Tibial nerve (tissue), 4 donors: ENCODE measurements around the gene TBC1D2B.
"Not testable (repeated sequence)": the region's sequence is repeated elsewhere in the genome, so short reads cannot be mapped to it uniquely, and the experiment has no call there.

Source experiments
- EP300 ChIP-seq, 2 donors: sonication (generic); formaldehyde crosslinking; IDR thresholded peaks; one replicate each; pipeline ENCODE4 v1.6.1; 2017; ENCODE audit warnings: antibody characterized with exemption in 2 of 2, mild to moderate bottlenecking in 1 of 2
- POLR2A ChIP-seq, 2 donors: fragments of 450-650 bp; IDR thresholded peaks; one replicate each; pipeline ENCODE4 v1.6.1; 2017; ENCODE audit warnings: antibody characterized with exemption in 2 of 2, mild to moderate bottlenecking in 2 of 2, moderate library complexity in 2 of 2
- TF ChIP-seq, protein P1 (sequence below), 5 experiments: fragments of 200-600 bp in 3 of 5; fragments of 450-650 bp in 2 of 5; sonication (generic) in 3 of 5; IDR thresholded peaks; one replicate each; pipeline ENCODE4 v1.5.1; 2016 to 2019; ENCODE audit warnings: antibody characterized with exemption in 5 of 5, mild to moderate bottlenecking in 3 of 5, moderate library complexity in 2 of 5

DNA sequence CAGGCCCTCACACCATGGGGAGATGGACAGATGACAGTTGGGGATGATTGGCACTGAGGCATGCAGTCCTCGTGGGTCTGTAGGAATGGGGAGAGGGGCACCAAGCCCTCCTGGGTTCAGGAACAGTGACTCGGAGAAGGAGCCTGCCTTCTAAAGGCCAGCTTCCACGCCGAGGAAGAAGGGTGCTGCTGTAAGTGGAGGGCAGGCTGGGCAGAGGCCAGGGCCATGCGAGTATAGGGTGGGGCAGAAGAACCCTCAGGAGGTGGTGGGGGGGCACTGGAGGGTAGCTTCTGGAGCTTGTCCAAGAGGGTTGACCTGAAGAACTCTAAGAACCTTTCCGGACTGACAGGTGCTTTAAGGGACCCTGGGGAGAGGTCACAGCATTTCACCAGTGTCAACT is 104.8 kb downstream of the TBC1D2B start:
- TF ChIP-seq, protein P1, sequence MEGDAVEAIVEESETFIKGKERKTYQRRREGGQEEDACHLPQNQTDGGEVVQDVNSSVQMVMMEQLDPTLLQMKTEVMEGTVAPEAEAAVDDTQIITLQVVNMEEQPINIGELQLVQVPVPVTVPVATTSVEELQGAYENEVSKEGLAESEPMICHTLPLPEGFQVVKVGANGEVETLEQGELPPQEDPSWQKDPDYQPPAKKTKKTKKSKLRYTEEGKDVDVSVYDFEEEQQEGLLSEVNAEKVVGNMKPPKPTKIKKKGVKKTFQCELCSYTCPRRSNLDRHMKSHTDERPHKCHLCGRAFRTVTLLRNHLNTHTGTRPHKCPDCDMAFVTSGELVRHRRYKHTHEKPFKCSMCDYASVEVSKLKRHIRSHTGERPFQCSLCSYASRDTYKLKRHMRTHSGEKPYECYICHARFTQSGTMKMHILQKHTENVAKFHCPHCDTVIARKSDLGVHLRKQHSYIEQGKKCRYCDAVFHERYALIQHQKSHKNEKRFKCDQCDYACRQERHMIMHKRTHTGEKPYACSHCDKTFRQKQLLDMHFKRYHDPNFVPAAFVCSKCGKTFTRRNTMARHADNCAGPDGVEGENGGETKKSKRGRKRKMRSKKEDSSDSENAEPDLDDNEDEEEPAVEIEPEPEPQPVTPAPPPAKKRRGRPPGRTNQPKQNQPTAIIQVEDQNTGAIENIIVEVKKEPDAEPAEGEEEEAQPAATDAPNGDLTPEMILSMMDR (IDR thresholded peaks at IDR 0.05): not testable (repeated sequence)
- not testable (repeated sequence) for TF ChIP-seq POLR2A, EP300 (IDR thresholded peaks at IDR 0.05)
